Right lobe of liver (tissue), 4 donors: ENCODE measurements around the gene POU2F1.

ENCODE experiments used
- POLR2A ChIP-seq: fragments of 450-650 bp; IDR thresholded peaks from one replicate; pipeline ENCODE4 v1.6.1; 2017; ENCODE audit warnings: antibody characterized with exemption, mild to moderate bottlenecking
- TF ChIP-seq, protein P1 (sequence below), 4 donors: fragments of 200-600 bp in 3 of 4; fragments of 450-650 bp in 1 of 4; IDR thresholded peaks; one replicate each; pipeline versions ENCODE4 v1.5.1 to v1.8.0; 2016 to 2022; ENCODE audit warnings: antibody characterized with exemption in 4 of 4, mild to moderate bottlenecking in 2 of 4
- donor health status: DM: no; HTN: no; CAD: no.
- donor health status: DM: no; HTN: no; CAD: no.
- donor health status: DM: no; HTN: yes; CAD: no.

DNA sequence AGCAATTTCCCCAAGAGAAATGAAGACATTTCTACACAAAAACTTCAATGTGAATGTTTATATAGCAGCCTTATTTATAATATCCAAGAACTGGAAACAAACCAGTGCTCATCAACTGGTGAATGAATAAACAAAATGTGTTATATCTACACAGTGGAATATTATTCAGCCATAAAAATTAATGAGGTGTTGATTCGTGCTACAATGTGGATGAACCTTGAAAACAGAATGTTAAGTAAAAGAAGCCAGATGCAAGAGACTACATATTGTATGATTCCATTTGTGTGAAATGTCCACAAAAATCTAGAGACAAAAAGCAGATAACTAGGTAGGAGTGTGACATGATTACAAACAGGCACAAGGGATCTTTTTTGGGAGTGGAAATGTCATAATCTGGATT, 187.7 kb downstream of the POU2F1 start:
- no peak for TF ChIP-seq POLR2A
- TF ChIP-seq, protein P1, sequence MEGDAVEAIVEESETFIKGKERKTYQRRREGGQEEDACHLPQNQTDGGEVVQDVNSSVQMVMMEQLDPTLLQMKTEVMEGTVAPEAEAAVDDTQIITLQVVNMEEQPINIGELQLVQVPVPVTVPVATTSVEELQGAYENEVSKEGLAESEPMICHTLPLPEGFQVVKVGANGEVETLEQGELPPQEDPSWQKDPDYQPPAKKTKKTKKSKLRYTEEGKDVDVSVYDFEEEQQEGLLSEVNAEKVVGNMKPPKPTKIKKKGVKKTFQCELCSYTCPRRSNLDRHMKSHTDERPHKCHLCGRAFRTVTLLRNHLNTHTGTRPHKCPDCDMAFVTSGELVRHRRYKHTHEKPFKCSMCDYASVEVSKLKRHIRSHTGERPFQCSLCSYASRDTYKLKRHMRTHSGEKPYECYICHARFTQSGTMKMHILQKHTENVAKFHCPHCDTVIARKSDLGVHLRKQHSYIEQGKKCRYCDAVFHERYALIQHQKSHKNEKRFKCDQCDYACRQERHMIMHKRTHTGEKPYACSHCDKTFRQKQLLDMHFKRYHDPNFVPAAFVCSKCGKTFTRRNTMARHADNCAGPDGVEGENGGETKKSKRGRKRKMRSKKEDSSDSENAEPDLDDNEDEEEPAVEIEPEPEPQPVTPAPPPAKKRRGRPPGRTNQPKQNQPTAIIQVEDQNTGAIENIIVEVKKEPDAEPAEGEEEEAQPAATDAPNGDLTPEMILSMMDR (IDR thresholded peaks at IDR 0.05): no peak
